Measurements from ENCODE around the gene TRERF1.

The TRERF1 gene

DNA sequence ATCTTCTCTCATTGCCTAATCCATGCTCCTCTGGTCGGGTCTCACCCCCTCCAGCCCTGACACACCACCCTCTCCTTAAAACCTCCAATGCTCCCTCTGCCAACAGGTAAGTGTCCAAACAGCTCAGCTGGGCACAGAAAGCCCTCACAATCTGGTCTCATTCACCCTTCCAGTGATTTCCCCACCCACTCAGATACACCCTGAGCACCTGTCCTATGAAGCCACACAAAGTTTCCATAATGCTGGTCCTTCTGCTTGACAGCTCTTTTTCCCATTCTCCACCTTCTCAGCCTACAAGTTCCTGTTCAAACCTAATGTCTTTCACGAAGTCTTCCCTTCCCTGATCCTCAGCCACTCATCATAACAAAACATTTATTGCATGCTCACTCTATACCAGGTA, 164.0 kb downstream of the TRERF1 start:
- no peaks in the 10 kb centered on the region for H3K36me3 ChIP-seq (ENCODE audit: control insufficient read depth, insufficient read depth, low read length)
- no peaks in the 10 kb centered on the region for H3K27me3 ChIP-seq (ENCODE audit: control insufficient read depth, insufficient read depth, low read length)
- no peak overlapping the region for H3K9ac ChIP-seq (ENCODE audit: low read depth, low read length)
- no peak overlapping the region for H3K4me3 ChIP-seq (ENCODE audit: low read depth, low read length)
- no peaks in the 10 kb centered on the region for H3K4me1 ChIP-seq (ENCODE audit: control insufficient read depth, insufficient read depth, low read length)
- H3K9me3 ChIP-seq (ENCODE audit: control insufficient read depth, insufficient read depth, low read length): no peaks in the 10 kb centered on the region

DNA sequence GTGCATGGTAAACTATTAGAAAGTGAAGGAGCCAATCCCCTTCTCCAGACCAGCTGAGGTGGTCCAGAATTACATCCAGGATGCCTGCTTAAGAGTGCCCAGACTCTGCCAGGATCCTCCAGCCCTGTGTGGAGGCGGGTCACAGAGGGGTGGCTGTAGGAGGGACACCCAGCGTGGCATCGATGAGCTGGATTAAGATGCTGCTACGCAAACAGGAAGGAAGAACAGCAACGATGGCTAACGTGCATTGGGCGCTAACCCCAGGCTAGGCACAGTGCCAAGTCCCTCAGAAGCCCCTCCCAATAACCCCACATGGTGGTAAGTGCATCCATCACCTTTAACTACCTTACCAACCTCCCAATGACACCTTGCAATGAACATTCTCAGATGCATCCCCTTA, 170.2 kb downstream of the TRERF1 start:
- H3K4me1 ChIP-seq (ENCODE audit: control insufficient read depth, insufficient read depth, low read length): no peaks in the 10 kb centered on the region
- no peaks in the 10 kb centered on the region for H3K9me3 ChIP-seq (ENCODE audit: control insufficient read depth, insufficient read depth, low read length)
- H3K27me3 ChIP-seq (ENCODE audit: control insufficient read depth, insufficient read depth, low read length): no peaks in the 10 kb centered on the region
- no peaks in the 10 kb centered on the region for H3K36me3 ChIP-seq (ENCODE audit: control insufficient read depth, insufficient read depth, low read length)
- H3K9ac ChIP-seq (ENCODE audit: low read depth, low read length): no peak overlapping the region
- no peak overlapping the region for H3K4me3 ChIP-seq (ENCODE audit: low read depth, low read length)

DNA sequence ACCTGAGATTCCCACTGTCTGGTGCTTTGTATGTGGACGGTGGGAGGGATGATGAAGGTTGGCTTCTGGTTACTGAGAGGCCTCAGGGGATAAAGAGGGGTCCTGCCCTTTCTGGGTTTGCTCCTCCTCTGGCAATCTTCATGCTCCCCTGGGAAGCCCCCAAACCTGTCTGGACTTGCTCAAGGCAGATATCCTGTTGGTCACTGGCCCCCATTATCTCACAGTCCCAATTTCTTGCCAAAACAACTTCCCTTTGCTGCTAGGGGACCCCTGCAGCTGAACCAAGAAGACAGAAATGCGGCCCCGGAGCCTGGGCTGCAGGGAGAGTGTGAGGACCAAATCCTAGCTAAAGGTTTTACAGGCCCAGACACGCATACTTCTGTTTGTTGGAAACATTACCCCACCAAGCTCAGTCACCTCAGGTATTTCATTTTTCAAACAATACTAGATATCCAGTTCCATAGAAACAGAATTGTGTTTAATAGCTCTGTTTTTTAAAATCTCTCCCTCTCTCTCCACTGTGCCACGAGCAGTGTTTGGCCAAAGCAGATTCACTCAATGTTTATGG, 170.7 kb downstream of the TRERF1 start:
- H3K4me1 ChIP-seq (ENCODE audit: control insufficient read depth, insufficient read depth, low read length): no peaks in the 10 kb centered on the region
- no peak overlapping the region for H3K9ac ChIP-seq (ENCODE audit: low read depth, low read length)
- H3K36me3 ChIP-seq (ENCODE audit: control insufficient read depth, insufficient read depth, low read length): no peaks in the 10 kb centered on the region
- no peak overlapping the region for H3K4me3 ChIP-seq (ENCODE audit: low read depth, low read length)
- H3K27me3 ChIP-seq (ENCODE audit: control insufficient read depth, insufficient read depth, low read length): no peaks in the 10 kb centered on the region
- H3K9me3 ChIP-seq (ENCODE audit: control insufficient read depth, insufficient read depth, low read length): no peaks in the 10 kb centered on the region

DNA sequence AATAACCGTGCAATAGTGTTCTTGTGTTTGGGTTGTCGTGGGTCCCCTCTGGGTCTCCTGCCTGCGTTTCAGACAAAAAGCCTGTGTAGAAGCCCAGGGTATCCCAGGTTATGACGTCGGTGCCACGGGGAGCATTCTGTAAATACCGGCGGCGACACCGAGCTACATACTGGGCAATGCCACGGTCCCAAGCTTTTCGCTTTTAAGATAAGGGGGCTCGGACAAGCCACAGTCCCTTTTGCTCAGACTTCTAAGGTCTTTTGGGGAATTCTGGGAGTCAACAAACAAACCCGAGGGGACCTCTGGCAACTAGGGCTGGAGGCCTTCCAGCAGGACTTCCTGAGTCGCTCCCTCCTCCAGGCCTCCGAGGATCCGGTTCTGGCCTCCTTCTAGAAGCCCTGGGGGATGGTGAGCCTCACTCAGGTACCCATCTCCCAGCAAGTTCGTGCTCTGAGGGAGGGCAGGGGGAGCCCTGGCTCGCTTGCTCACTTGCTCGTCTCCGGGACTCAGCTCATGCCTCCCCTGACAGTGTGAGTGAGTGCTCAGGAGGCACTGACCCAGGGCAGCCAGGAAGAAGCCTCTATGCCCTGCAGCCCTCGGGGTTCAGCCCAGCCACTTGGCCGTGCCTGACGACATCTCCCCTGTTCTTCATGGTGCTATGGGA, 171.6 kb downstream of the TRERF1 start:
- no peak overlapping the region for H3K9ac ChIP-seq (ENCODE audit: low read depth, low read length)
- H3K4me1 ChIP-seq (ENCODE audit: control insufficient read depth, insufficient read depth, low read length): no peaks in the 10 kb centered on the region
- no peaks in the 10 kb centered on the region for H3K9me3 ChIP-seq (ENCODE audit: control insufficient read depth, insufficient read depth, low read length)
- H3K36me3 ChIP-seq (ENCODE audit: control insufficient read depth, insufficient read depth, low read length): no peaks in the 10 kb centered on the region
- H3K4me3 ChIP-seq (ENCODE audit: low read depth, low read length): no peak overlapping the region
- no peaks in the 10 kb centered on the region for H3K27me3 ChIP-seq (ENCODE audit: control insufficient read depth, insufficient read depth, low read length)

DNA sequence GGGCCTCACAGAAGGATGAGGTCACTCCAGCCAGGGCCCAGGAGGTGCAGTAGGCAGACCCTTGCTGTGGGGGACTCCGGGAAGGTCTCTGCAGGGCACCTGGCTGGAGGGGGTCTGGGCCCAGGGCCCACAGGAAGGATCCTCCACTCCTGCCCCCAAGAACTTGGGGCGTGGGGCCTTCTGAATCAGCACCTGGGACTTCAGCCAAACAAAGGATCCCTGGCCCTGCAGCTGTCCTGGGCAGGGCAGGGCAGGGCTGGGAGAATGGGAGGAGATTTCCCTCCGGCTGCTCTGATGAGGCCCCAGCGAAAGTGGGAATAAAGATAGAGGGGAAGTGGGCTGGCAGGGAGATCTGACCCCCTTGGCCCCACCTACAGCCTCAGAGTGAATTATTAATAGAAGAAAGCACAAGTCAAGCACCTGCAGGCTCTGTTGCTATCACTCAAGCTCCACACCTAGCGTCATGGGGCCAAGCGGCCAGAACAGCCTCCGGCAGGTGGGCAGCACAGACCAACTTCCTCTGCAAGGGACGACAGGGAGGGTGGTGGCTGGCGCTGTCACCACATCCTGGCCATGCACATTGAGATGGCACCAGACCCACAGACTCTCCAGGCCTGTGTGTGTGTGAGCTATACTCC, 172.5 kb downstream of the TRERF1 start:
- Histone ChIP-seq H3K9ac (ENCODE audit: low read depth, low read length) (no peak overlapping the region), H3K4me3 (ENCODE audit: low read depth, low read length) (no peak overlapping the region), H3K4me1 (ENCODE audit: control insufficient read depth, insufficient read depth, low read length) (no peaks in the 10 kb centered on the region), H3K27me3 (ENCODE audit: control insufficient read depth, insufficient read depth, low read length) (no peaks in the 10 kb centered on the region), H3K36me3 (ENCODE audit: control insufficient read depth, insufficient read depth, low read length) (no peaks in the 10 kb centered on the region), H3K9me3 (ENCODE audit: control insufficient read depth, insufficient read depth, low read length) (no peaks in the 10 kb centered on the region)

DNA sequence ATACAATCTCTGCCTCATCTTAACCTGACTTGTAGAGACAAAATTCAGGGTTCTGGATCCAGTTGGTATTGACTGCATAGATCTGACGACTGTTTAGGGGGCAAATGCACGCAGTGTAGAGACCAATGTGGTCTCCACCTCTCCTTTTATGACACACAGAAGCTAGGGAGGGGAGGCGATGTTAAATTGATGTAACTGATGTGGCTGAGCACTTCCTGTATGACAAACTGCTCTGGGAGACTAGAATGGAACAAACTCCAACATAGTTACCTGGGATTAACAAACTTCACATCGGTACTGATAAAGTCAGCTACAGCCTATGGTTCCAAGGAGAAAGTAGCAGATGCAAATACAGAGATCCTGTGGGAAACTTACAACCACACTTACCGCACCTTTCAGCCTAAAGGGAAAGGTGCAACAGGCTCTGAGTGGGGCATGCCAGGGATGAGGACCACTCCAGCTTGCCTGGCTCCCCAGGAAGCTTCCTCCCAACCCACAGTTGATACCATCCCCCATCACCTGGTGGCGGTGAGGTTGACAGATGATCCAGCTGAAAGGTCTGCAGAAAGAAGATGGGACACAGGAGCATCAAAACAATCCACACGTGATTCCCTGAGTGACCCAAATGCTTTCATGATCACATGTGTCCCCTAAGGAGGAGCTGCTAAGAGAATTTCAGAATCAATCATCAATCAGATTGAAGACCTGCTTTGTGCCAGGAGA, 173.4 kb downstream of the TRERF1 start:
- Histone ChIP-seq H3K9ac (ENCODE audit: low read depth, low read length) (no peak overlapping the region), H3K4me1 (ENCODE audit: control insufficient read depth, insufficient read depth, low read length) (no peaks in the 10 kb centered on the region), H3K4me3 (ENCODE audit: low read depth, low read length) (no peak overlapping the region), H3K27me3 (ENCODE audit: control insufficient read depth, insufficient read depth, low read length) (no peaks in the 10 kb centered on the region), H3K9me3 (ENCODE audit: control insufficient read depth, insufficient read depth, low read length) (no peaks in the 10 kb centered on the region), H3K36me3 (ENCODE audit: control insufficient read depth, insufficient read depth, low read length) (no peaks in the 10 kb centered on the region)

DNA sequence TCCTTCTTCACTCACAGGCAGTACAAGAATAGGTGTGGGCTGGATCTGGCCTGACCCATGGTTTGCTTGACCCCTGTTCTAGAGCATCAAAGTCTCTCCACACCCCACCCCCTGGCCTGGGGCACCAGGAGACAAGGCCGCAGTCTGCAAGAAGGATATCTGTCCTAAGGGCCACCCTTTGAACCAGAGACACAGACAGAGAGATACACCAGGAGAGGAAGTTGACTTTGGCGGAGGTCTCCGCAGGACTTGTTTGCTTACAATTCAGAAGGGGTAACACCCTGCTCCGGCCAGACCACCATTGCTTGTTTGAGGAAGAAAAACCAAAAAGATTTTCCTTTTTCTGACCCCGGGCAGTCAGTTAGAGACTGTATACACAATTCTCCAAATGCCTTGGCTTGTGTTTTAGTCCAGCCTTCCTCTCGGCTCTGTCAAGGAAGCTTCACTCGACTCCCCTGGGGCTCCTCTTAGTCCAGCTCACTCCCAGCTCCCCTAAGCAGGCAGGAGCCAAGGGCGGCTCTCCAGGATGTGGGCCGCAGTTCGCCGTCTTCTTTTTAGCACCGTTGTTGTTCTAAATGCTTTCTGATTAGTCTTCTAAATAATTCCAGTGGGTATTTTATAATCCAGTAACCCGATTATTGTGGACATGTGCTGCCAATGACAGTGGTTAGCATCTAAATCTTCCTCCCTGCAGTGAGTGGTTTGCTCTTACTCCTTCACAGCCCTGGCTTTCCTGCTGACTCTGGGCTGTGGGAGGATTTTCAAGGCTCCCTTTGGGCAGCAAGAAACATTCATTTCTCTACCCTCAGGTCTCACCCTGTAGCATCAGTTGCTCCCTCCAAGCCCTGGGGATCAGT, 175.5 kb downstream of the TRERF1 start:
- H3K4me1 ChIP-seq (ENCODE audit: control insufficient read depth, insufficient read depth, low read length): no peaks in the 10 kb centered on the region
- H3K36me3 ChIP-seq (ENCODE audit: control insufficient read depth, insufficient read depth, low read length): no peaks in the 10 kb centered on the region

DNA sequence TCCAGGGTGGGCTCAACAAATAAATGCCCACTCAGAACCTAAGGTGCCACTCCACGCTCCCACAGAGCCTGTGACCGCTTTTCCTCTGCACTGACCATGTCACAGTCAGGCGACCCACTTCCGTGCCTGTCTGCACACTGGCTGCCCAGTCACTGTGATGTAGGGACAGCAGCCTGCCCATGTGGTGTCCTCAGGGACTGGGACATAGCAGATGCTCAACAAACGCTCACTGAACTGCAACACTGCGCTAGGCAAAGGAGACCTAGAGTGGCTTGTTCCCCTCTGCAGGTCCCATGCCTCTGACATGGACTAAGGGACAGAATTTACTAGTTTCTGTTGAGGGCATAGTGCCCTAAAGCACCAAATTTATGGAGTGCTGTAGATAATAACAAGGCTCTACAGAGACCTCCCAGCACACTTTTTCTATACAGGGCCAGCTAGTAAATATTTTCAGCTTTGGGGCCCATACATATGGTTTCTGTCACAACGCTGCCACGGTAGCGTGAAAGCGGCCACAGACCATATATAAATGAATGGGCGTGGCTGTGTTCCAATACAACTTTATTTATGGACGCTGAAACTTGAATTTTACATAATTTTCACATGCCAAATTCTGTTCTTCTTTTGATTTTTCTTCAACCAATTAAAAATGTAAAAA, 176.2 kb downstream of the TRERF1 start:
- Histone ChIP-seq H3K36me3 (ENCODE audit: control insufficient read depth, insufficient read depth, low read length) (no peaks in the 10 kb centered on the region), H3K9ac (ENCODE audit: low read depth, low read length) (no peak overlapping the region), H3K9me3 (ENCODE audit: control insufficient read depth, insufficient read depth, low read length) (no peaks in the 10 kb centered on the region), H3K4me1 (ENCODE audit: control insufficient read depth, insufficient read depth, low read length) (no peaks in the 10 kb centered on the region), H3K4me3 (ENCODE audit: low read depth, low read length) (no peak overlapping the region), H3K27me3 (ENCODE audit: control insufficient read depth, insufficient read depth, low read length) (no peaks in the 10 kb centered on the region)

More for the DNA sequence above, 175.5 kb downstream of the TRERF1 start:
- Histone ChIP-seq H3K9me3 (ENCODE audit: control insufficient read depth, insufficient read depth, low read length) (no peaks in the 10 kb centered on the region), H3K9ac (ENCODE audit: low read depth, low read length) (no peak overlapping the region), H3K27me3 (ENCODE audit: control insufficient read depth, insufficient read depth, low read length) (no peaks in the 10 kb centered on the region), H3K4me3 (ENCODE audit: low read depth, low read length) (no peak overlapping the region)

DNA sequence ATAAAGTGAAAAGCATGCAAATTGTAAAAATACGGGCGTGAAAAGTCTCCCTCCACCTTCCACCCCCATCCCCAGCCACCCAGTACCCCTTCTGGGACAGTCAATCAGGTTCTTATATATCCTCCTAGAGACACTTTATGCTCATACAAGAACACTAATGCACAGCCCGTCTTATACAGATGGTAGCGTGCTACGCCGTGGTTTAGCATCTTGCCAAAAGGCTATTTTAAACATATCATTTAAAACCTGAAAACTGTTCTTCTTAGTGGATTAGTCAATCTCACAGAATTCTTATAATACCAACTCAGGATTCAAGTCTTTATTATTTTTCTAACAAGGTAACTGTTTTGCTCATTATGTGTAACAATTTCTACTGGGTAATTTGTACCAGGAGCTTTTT, 176.8 kb downstream of the TRERF1 start:
- no peak overlapping the region for H3K9ac ChIP-seq (ENCODE audit: low read depth, low read length)
- H3K4me1 ChIP-seq (ENCODE audit: control insufficient read depth, insufficient read depth, low read length): peaks cover 5% of the 10 kb centered on the region
- no peaks in the 10 kb centered on the region for H3K36me3 ChIP-seq (ENCODE audit: control insufficient read depth, insufficient read depth, low read length)
- no peaks in the 10 kb centered on the region for H3K27me3 ChIP-seq (ENCODE audit: control insufficient read depth, insufficient read depth, low read length)
- H3K9me3 ChIP-seq (ENCODE audit: control insufficient read depth, insufficient read depth, low read length): no peaks in the 10 kb centered on the region
- no peak overlapping the region for H3K4me3 ChIP-seq (ENCODE audit: low read depth, low read length)

DNA sequence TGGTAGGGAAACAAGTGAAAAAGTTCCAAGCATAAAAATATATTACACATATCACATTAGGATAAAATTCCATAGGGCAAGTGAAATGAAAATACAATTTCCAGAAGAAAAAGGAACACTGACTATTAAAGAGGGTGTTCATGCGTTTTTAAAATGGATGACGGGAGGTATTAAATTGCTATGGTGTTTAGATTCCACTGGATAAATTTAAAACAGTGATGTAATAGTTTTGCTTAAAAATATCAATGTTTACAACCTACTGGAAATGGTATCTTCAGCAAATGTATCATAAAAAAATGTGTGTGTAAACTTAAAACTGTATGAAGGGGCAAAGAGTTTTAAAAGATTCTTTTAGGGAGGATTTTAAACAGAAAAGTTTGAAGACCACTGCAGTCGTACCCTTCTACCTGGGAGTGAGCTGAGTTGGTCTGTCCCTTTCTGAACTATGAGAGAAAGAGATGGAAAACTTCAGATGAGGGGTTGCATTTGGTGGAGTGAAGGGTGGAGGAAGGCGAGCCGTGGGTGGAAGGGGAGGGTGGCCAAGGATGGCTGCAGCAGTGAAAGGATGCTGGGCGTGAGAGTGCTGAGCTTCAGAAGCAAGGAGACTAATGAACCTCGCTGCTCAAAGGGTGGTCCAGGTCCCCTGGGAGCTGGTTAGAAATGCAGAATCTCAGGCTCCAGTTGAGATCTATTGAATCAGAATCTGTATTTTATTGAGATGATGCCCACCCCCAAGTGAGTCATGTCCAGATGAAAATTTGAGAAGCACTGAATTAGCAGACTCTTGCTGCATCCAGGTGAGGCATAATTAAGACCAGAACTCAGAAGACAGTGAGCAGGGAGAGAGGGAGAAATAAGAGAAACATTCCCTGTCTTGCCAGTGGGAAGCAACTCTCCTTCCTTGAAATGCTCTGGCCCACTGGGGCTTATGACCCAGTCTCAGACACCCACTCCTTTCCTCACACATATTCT, 179.6 kb downstream of the TRERF1 start:
- Histone ChIP-seq H3K4me3 (ENCODE audit: low read depth, low read length) (no peak overlapping the region), H3K27me3 (ENCODE audit: control insufficient read depth, insufficient read depth, low read length) (no peaks in the 10 kb centered on the region)

More for the DNA sequence above, 179.6 kb downstream of the TRERF1 start:
- H3K4me1 ChIP-seq (ENCODE audit: control insufficient read depth, insufficient read depth, low read length): peaks cover 5% of the 10 kb centered on the region
- H3K9ac ChIP-seq (ENCODE audit: low read depth, low read length): no peak overlapping the region
- no peaks in the 10 kb centered on the region for H3K9me3 ChIP-seq (ENCODE audit: control insufficient read depth, insufficient read depth, low read length)
- peaks cover 9% of the 10 kb centered on the region for H3K36me3 ChIP-seq (ENCODE audit: control insufficient read depth, insufficient read depth, low read length)
